Measurements from ENCODE around the gene FBXL7. TPM values are rescaled to one million over a fixed set of nuclear protein-coding genes. Genes with fewer than 3 reads are reported as not detected.

The FBXL7 gene
- total RNA-seq, 1 donor from 2014 or later = 30.4 TPM

DNA sequence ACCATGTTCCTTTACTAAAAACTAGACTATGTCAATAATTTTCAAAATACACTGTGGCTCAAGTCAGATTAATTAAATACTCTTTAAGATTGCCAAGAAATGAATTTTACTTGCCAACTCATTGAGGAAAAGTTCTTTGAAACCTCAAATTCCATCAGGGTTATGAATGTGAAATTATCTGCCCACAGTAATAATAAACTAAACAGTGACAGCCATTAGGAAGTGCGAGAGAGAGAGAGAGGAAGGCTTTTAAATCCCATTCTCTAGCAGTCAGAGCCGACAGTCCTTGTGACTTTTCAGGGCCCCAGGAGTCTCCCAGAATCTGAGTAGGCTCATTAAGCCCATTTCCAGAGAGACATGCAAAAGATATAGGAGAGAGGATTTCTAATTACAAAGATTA is 443.5 kb downstream of the FBXL7 start:
- Histone ChIP-seq H3K27me3 (no peaks in the 10 kb centered on the region), H3K27ac (no peak overlapping the region), H3K9me3 (no peaks in the 10 kb centered on the region), H3K4me3 (no peak overlapping the region), H3K36me3 (peaks cover 0 to 33% of the 10 kb centered on the region in 2 donors), H3K4me1 (no peaks in the 10 kb centered on the region)
- TF ChIP-seq CTCF (IDR thresholded peaks at IDR 0.05) = no peak
- intact Hi-C loops (cut with DNase I) = no loop called here
- DNase-seq (ENCODE audit: low spot score in 2 of 2) = no peak

DNA sequence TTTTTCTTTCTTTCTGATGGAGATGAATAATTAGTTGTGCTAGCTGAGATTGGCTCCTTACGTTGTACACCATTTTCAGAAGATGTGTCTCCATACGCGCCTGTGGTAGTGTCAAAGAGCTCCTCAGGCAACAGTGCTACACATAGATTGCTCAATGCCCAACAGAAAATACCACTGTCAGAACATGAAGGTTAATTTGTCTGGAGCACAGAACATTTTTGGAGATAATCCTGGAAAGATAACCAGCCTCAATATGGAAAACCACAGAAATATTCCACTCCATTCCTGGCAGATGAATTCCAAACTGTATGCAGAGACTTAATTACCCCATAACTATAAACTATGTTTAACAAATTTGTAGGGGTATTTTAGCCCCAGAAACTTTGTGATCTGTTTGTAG is 446.0 kb downstream of the FBXL7 start:
- no peak for TF ChIP-seq CTCF (IDR thresholded peaks at IDR 0.05)
- no peak overlapping the region for H3K27ac ChIP-seq
- intact Hi-C loops (cut with DNase I) = no loop called here
- no peaks in the 10 kb centered on the region for H3K9me3 ChIP-seq
- no peaks in the 10 kb centered on the region for H3K4me1 ChIP-seq
- no peak for DNase-seq (ENCODE audit: low spot score in 2 of 2)
- no peaks in the 10 kb centered on the region for H3K27me3 ChIP-seq
- H3K4me3 ChIP-seq = no peak overlapping the region
- peaks cover 0 to 12% of the 10 kb centered on the region in 2 donors for H3K36me3 ChIP-seq

DNA sequence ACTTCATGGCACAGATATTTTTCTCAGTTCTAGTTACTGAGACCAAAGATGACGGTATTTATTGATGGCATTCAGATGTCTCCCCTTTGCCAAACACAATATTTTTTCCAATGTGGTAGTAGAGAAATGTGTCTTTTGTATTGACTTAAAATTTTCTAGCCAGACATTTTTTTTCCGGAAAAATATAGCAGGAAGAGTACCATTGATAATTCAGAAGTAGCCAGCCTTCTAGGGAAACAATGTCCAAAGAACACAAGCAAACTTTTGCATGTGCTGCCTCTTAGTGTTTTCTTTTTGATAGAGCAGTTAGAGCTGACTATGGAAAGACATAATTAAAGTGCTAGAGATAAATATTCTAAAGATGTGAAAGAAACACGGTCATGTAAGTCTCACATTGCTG is 448.2 kb downstream of the FBXL7 start:
- H3K9me3 ChIP-seq = no peaks in the 10 kb centered on the region
- no peak overlapping the region for H3K4me3 ChIP-seq
- intact Hi-C loops (cut with DNase I) = no loop called here
- no peak overlapping the region for H3K27ac ChIP-seq
- no peaks in the 10 kb centered on the region for H3K27me3 ChIP-seq
- no peak for TF ChIP-seq CTCF (IDR thresholded peaks at IDR 0.05)
- no peak for DNase-seq (ENCODE audit: low spot score in 2 of 2)
- no peaks in the 10 kb centered on the region for H3K4me1 ChIP-seq
- peaks cover 0 to 4% of the 10 kb centered on the region in 2 donors for H3K36me3 ChIP-seq

GRCh38 chr5:15951126-15951525 is 451.1 kb downstream of the FBXL7 start:
- no peak for TF ChIP-seq CTCF (IDR thresholded peaks at IDR 0.05)
- intact Hi-C loops (cut with DNase I) = no loop called here
- Histone ChIP-seq H3K27me3 (no peaks in the 10 kb centered on the region), H3K27ac (no peak overlapping the region), H3K4me1 (no peaks in the 10 kb centered on the region), H3K4me3 (no peak overlapping the region), H3K36me3 (no peaks in the 10 kb centered on the region), H3K9me3 (no peaks in the 10 kb centered on the region)
- no peak for DNase-seq (ENCODE audit: low spot score in 2 of 2)

DNA sequence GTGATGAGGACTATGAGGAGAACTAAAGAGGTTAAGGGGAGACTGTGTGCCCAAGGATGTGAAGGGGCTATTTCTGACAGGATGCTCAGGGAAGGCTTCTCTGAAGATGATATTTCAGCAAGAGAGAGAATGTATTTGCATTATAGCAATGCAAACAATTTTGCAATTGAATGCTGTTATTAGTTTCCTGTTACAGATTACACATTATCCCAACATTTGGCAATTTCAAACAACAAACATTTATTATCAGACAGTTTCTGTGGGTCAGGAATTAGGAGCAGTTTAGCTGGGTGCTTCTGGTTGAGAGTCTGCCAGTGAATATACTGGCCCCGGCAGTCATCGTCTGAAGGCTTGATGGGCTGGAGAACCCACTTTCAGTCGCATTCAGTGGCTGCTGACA is 451.6 kb downstream of the FBXL7 start:
- TF ChIP-seq CTCF (IDR thresholded peaks at IDR 0.05) = no peak
- H3K9me3 ChIP-seq = no peaks in the 10 kb centered on the region
- H3K4me3 ChIP-seq = no peak overlapping the region
- H3K36me3 ChIP-seq = no peaks in the 10 kb centered on the region
- no peaks in the 10 kb centered on the region for H3K4me1 ChIP-seq
- DNase-seq (ENCODE audit: low spot score in 2 of 2) = no peak
- H3K27ac ChIP-seq = no peak overlapping the region
- intact Hi-C loops (cut with DNase I) = no loop called here
- no peaks in the 10 kb centered on the region for H3K27me3 ChIP-seq

DNA sequence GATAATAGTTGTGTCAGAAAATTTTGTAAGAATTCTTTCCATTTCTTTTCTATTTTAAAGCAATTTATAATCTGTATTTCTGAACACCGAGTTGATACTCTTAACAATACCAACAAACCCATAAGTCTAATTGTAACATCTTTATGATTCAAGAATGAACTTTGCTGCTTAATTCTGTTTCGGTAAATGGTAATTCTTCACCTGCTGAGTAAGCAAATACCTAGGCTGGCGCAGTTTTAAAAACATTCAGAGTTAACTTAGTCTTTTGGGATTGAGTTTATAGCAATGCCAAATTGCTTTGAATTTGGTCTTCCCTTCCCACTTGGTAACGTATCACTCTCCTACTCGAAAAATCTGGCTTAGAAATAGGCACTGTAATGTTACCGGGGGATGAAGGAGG is 456.6 kb downstream of the FBXL7 start:
- Histone ChIP-seq H3K4me1 (no peaks in the 10 kb centered on the region), H3K4me3 (no peak overlapping the region), H3K36me3 (no peaks in the 10 kb centered on the region), H3K9me3 (no peaks in the 10 kb centered on the region), H3K27me3 (no peaks in the 10 kb centered on the region), H3K27ac (no peak overlapping the region)
- TF ChIP-seq CTCF (IDR thresholded peaks at IDR 0.05) = no peak
- intact Hi-C loops (cut with DNase I) = no loop called here
- no peak for DNase-seq (ENCODE audit: low spot score in 2 of 2)

All from ascending aorta (tissue), 2 donors.